Brain microvascular endothelial cell (primary cell): ENCODE data around the gene THEM5.
"Not testable (repeated sequence)": the region's sequence is repeated elsewhere in the genome, so short reads cannot be mapped to it uniquely, and the experiment has no call there.

Experiments
- DNase-seq: peaks from one replicate; pipeline ENCODE4 v3.0.0-alpha.2; 2020
- H3K27ac ChIP-seq: fragments of 250-450 bp; sonication (Bioruptor Pico); 2 replicates; pipeline ENCODE4 v1.5.1; 2020; ENCODE audit warnings: mild to moderate bottlenecking, moderate library complexity
- H3K27me3 ChIP-seq: fragments of 250-450 bp; sonication (Bioruptor Pico); replicated peaks from 2 replicates; pipeline ENCODE4 v1.5.1; 2020; ENCODE audit warnings: mild to moderate bottlenecking
- H3K36me3 ChIP-seq: fragments of 250-450 bp; sonication (Bioruptor Pico); replicated peaks from 2 replicates; pipeline ENCODE4 v1.5.1; 2020; ENCODE audit warnings: mild to moderate bottlenecking
- H3K4me3 ChIP-seq: 2 replicates; pipeline ENCODE4 v1.5.1; 2011; ENCODE audit warnings: low read depth, mild to moderate bottlenecking, control low read depth, low read length, moderate library complexity
- CTCF ChIP-seq: IDR thresholded peaks from 2 replicates; pipeline ENCODE4 v1.5.1; 2011; ENCODE audit warnings: low read depth, mild to moderate bottlenecking, moderate library complexity, low read length, control low read depth, inconsistent platforms; ENCODE audit errors: missing control alignments
- in situ Hi-C: cut with HindIII; loops from 2 replicates; pipeline ENCODE4 v1.10.0; 2017; ENCODE audit warnings: low sequenced_read_pairs, low pct_ligation_motif_present

Gene THEM5

GRCh38 chr1:151892190-151892589, 38.7 kb upstream of the THEM5 start:
- Histone ChIP-seq H3K4me3 (no peak overlapping the region), H3K36me3 (no peaks in the 10 kb centered on the region), H3K27ac (no peak overlapping the region), H3K27me3 (no peaks in the 10 kb centered on the region)
- peak; percentile 64 for DNase-seq
- in situ Hi-C loops = no loop called here
- no peak for TF ChIP-seq CTCF

GRCh38 chr1:151891512-151891911, 38.0 kb upstream of the THEM5 start:
- Histone ChIP-seq H3K27ac (no peak overlapping the region), H3K36me3 (no peaks in the 10 kb centered on the region), H3K4me3 (no peak overlapping the region), H3K27me3 (no peaks in the 10 kb centered on the region)
- DNase-seq = no peak
- TF ChIP-seq CTCF = no peak
- in situ Hi-C loops = no loop called here

GRCh38 chr1:151888972-151889570, 35.6 kb upstream of the THEM5 start:
- H3K27me3 ChIP-seq = no peaks in the 10 kb centered on the region
- H3K4me3 ChIP-seq = no peak overlapping the region
- H3K27ac ChIP-seq = no peak overlapping the region
- peak; percentile 37 for TF ChIP-seq CTCF
- in situ Hi-C loops = no loop called here
- DNase-seq = no peak
- H3K36me3 ChIP-seq = no peaks in the 10 kb centered on the region

GRCh38 chr1:151887028-151887427, 33.5 kb upstream of the THEM5 start:
- Histone ChIP-seq H3K4me3 (no peak overlapping the region), H3K27ac (no peak overlapping the region), H3K27me3 (no peaks in the 10 kb centered on the region), H3K36me3 (no peaks in the 10 kb centered on the region)
- TF ChIP-seq CTCF = no peak
- in situ Hi-C loops = no loop called here
- peak; percentile 52 for DNase-seq

GRCh38 chr1:151885479-151885878, 32.0 kb upstream of the THEM5 start:
- no peak for DNase-seq
- no peaks in the 10 kb centered on the region for H3K36me3 ChIP-seq
- H3K27ac ChIP-seq = no peak overlapping the region
- H3K4me3 ChIP-seq = no peak overlapping the region
- in situ Hi-C loops = no loop called here
- no peak for TF ChIP-seq CTCF
- H3K27me3 ChIP-seq = no peaks in the 10 kb centered on the region

GRCh38 chr1:151884879-151885278, 31.4 kb upstream of the THEM5 start:
- in situ Hi-C loops, DNase-seq, H3K36me3 ChIP-seq: not testable (repeated sequence)

GRCh38 chr1:151884445-151884844, 30.9 kb upstream of the THEM5 start:
- DNase-seq, H3K27ac ChIP-seq, H3K4me3 ChIP-seq, H3K36me3 ChIP-seq, in situ Hi-C loops, H3K27me3 ChIP-seq: not testable (repeated sequence)

More at GRCh38 chr1:151884879-151885278, 31.4 kb upstream of the THEM5 start:
- H3K27me3 ChIP-seq, H3K27ac ChIP-seq, H3K4me3 ChIP-seq: not testable (repeated sequence)

- H3K27me3 ChIP-seq, H3K36me3 ChIP-seq, in situ Hi-C loops, H3K27ac ChIP-seq, H3K4me3 ChIP-seq, DNase-seq: not testable (repeated sequence)
Observed at GRCh38 chr1:151883898-151884297, 30.4 kb upstream of the THEM5 start.

- H3K27me3 ChIP-seq, H3K27ac ChIP-seq, H3K4me3 ChIP-seq, in situ Hi-C loops, H3K36me3 ChIP-seq, DNase-seq: not testable (repeated sequence)
Observed at GRCh38 chr1:151882918-151883317, 29.4 kb upstream of the THEM5 start.
